DMS 273 treated with DMSO at 0.1 percent for 48 hours (cell line): Measurements from ENCODE around the gene PTGIS.

Source experiments
- DNase-seq: peaks from one replicate; lab custom pipeline; 2025; lab: John Stamatoyannopoulos, UW

Gene PTGIS

DNA sequence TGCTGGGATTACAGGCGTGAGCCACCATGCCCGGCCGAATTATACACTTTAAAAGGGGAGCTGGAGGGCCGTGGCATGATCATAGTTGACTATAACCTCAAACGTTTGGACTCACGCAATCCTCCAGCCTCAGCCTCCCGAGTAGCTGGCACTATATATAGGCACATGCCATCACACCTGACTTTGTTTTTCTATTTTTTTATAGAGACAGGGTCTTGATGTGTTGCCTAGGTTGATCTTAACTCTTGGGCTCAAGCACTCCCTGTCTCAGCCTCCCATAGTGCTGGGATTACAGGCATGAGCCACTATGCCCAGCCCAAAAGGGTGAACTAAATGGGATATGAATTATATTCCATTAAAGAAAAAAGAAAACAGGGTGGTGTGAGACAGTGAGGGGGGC, 7.8 kb downstream of the PTGIS start:
- DNase-seq, result no peak

DNA sequence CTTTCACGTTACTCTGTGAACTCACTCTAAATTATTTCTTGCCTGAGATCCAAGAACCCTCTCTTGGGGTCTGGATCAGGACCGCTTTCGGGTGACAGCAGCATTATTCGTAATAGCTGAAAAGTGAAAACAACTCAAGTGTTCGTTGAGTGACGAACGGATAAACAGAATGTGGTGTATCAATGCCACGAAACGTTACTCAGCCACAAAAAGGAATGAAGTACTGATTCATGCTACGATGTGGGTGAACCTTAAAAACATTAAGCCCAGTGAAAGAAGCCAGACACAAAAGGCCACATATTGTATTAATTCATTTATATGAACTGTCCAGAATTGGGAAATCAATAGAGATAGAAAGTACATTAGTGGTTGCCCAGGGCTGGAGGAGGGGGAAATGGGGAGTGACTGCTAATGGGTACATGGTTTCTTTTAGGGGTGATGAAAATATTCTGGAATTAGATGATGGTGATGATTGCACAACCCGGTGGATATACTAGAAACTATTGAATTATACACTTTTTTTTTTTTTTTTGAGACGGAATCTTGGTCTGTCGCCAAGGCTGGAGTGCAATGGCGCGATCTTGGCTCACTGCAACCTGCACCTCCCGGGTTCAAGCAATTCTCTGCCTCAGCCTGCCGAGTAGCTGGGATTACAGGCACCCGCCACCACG, 8.4 kb downstream of the PTGIS start:
- DNase-seq, result no peak

DNA sequence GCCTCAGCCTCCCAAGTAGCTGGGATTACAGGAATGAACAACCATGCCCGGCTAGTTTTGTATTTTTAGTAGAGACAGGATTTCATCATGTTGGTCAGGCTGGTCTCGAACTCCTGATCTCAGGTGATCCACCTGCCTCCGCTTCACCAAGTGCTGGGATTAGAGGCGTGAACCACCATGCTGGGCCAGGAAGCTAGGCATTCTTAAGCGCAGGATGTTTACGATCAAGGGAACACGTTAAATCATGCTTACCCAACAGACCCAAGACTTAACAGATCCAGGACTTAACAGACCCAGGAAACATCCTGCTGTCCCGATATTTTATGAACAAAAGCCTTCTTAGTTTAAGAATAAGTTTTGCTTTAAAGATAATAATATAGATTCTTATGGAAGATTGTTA, 9.1 kb downstream of the PTGIS start:
- no peak for DNase-seq

DNA sequence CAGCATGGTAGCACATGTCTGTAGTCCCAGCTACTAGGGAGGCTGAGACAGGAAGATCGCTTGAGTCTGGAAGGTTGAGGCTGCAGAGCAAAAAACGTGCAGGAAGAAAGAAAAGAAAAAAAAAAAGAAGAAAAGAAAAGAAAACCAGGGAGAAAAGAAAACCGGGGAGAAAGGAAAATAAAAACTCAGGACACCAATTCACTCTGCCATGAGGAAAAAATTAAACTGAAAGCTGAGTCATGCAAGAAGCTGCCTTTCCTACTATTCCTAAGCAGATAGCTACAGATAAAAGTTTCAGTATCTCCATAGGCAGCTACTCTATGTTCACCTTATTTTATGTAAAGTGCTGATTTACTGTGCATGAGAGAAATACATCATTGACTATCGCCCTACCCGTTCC, 10.5 kb downstream of the PTGIS start:
- DNase-seq, result no peak

DNA sequence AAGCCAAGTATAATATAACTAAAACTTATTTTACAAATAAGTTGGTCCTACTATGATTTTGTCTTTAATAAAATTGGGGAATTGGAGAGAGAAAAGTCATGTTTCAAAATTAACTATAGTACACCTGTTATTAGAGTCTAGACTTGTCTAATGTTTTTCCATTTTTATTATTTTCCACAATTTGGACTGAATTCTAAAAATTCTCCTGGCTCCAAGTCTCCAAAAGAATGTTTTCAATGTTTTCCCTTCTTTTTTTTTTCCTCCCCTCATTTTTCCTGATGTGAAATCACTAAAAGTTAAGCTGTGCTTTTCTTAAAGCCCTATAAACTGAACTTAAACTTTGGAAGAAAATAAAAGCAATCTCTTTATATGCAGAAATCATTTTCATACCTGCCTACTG, 11.3 kb downstream of the PTGIS start:
- no peak for DNase-seq

DNA sequence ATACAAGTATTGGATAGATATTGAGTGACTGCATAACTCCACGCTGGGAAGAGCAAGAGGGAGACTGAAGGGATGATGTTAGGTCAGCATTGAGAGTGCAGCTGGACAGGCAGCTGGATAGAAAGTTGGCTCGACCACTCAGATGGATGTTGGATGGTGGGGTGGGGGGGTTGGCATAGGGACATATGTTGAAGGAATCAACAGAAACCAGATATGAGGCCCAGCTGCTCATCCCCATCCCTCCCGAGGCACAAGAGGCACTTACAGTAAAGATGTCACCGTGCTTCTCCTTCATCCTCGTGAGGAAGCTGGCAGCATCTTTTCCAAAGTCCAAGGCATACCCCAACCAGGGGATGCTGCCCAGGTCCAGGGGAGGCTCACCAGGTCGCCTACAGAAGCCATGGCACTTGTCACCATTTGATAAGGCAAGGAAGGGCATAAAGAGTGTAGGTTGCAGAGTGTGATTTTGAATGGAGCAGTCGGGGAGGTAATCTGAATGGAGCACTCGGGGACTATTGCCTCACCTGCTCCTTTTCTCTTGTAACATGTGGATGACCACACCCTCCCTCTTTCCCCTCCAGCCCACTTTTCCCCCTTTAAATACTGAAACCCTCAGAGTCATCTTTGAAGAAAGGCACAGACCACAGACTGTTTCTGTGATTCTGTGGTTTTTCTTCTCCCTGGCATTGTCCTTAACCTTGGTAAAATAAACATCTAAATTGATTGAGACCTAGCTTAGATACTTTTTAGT, 18.0 kb downstream of the PTGIS start:
- DNase-seq, result peak; percentile 36

DNA sequence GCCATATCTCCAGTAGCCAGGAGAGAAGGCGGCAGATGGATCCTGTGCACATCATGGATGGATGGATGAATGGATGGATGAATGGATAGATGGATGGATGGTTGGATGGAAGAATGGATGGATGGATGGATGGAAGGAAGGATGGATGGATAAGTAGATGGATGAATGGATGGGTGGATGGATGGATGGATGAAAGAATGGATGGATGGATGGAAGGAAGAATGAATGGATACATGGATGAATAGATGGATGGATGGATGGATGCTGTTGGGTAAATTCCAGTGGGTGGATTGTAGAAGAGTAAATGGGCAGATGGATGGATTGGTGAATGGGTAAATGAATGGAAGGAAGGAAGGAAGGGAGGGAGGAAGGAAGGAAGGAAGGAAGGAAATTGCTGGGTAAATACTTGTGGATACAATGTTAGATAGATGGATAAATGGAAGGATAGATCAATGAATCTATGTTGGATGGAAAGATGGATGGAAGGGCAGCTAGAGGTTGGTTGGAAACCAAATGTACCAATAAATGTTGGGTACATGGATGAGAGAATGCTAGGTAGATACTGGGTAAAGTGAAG, 19.5 kb downstream of the PTGIS start:
- no peak for DNase-seq

DNA sequence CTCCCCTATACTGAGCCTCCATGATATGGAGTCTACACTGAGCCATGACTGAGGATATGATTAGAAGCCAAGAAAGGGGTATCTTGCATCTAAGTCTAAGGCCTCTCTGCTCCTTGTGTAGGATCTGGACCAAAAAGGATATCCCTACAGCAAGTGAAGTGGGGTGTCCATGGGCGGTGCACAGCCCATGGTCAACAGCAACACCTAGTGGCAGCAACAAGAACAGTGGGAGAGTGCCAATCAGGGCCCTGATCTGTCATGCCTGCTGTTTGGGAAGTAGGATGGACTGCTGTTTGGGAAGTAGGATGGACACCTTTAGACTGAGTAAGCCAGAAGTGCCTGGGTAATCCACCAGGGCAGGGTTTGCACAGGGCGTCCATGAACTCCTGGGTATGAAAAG, 22.4 kb downstream of the PTGIS start:
- DNase-seq, result no peak

DNA sequence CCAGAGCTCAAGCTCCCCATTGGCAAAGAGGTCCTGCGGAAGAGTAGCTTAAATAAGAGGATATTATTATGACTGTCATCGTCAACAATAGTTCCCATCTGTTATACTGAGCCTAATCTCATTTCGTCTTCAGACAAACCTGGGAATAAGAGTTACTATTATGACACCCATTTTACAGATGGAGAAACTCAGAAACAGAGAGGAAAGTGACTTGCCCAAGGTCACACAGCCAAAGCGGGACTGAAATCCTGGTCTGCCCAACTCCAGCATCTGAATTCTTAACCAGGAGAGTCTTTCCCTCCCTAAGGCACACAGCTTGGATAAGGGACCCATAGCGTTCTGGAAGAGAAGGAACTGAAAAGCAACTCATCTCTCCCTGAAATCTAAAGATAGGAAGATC, 23.4 kb downstream of the PTGIS start:
- no peak for DNase-seq

- DNase-seq, result no peak
These were observed 24.0 kb downstream of the PTGIS start for GRCh38 chr20:49543858-49544437.

DNA sequence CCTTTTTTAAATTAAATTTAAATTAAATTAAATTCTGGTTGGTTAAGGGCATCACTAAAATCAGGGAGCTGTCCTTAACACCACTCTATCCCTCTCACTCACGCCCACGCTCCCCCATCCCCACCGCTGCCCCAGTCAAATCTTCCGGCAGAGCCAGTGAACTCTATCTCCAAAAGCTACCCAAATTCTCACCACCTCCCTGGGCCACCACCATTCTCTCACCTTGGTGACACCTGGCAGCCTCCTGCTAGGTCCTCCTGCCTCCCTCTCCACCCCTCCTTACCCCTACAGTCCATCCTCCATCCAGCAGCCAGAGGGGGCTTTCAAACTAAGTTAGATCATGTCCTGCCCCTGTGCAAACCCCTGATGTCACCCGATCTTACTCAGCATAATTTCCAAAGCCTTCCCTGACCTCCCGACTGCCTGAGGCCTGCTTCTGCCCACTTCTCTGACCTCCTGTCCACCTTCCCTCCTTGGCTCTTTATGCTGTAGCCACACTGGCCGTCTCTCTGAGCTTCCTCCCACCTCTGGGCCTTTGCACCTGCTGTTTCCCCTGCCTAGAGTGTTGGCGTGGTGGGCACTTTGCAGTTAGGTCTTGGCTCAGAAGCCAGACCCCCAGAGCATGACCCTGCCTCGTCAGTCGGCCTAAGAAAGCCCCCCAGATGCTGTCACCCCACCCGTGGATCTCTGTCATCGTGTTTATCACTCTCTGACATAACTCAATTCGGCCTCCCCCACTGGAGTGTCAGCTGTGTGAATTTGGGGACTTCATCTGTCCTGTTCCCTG, 24.7 kb downstream of the PTGIS start:
- DNase-seq, result no peak

DNA sequence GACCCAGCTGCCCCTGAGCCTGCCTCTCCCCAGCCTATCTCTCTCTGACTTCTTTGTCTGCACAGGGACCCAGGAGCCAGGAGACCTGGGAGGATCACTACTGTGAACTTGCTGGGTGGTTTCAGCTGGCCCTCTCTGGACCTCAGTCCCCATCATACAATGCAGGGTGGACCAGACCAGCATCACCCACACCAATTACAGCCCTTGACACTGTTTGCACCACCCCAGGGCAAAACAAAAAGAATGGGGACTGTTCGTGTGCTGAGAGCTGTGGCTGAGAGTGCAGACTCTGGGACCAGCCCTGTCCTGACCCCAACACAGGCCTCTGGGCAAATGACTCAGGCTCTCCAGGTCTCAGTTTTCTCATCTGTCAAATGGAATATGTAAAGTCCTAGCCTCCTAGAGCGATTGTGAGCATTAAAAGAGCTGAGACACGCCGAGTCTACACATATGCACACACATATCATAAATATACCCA, 25.4 kb downstream of the PTGIS start:
- no peak for DNase-seq

DNA sequence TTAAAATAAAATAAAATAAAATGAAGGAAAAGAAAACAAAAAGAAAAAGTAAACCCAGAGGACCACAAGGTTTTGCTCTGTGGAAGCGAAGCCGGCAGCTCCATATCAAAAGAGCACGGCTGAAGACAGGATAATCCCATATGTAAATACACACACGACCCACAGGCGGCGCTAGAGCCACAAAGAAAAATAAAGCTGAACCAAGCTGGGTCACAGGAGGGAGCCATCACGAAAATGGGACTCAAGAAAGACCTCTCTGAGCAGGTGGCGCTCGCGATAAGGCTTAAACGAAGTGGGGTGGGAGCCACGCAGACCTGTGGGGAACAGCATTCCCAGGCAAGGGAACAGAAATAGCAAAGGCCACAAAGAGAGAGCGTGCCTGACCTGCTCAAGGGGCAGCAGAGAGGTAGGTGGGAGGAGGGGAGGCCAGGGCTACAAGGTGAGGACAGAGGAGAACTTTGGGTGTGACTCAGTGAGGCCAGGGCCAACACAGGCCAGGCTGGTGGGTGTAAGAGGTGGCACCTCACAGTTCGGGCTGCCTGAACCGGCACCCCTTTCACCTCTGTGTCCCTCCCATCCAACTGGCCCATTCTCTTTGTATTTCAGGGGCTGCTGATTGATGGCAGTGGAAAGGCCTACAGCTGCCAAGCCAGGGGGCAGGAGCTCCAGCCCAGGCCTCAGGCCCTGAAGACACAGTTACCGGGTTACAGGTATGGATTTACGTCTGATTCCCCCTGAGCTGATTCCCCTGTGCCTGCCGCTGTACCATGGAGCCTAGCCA, 26.0 kb downstream of the PTGIS start:
- DNase-seq, result peak; percentile 37

- DNase-seq, result no peak
These were observed 27.1 kb downstream of the PTGIS start for GRCh38 chr20:49540687-49541435.

DNA sequence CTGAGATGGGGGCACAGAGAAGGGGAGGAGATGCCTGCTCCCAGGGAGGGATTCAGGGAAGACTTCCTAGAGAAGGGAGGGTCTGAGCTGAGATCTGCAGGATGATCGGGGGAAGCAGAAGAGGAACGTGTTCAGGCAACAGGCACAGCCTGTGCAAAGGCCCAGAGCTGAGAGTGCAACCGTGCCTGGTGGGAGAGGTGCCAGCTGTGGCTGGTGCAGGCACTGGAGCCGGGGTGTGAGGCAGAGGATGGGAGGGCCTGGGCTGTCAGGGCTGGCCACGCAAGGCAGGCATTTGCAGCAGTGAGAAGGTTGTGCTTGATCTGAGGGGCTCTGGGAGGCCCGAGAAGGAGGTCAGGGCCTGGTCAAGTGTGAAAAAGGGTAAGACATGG, 27.7 kb downstream of the PTGIS start:
- DNase-seq, result no peak

DNA sequence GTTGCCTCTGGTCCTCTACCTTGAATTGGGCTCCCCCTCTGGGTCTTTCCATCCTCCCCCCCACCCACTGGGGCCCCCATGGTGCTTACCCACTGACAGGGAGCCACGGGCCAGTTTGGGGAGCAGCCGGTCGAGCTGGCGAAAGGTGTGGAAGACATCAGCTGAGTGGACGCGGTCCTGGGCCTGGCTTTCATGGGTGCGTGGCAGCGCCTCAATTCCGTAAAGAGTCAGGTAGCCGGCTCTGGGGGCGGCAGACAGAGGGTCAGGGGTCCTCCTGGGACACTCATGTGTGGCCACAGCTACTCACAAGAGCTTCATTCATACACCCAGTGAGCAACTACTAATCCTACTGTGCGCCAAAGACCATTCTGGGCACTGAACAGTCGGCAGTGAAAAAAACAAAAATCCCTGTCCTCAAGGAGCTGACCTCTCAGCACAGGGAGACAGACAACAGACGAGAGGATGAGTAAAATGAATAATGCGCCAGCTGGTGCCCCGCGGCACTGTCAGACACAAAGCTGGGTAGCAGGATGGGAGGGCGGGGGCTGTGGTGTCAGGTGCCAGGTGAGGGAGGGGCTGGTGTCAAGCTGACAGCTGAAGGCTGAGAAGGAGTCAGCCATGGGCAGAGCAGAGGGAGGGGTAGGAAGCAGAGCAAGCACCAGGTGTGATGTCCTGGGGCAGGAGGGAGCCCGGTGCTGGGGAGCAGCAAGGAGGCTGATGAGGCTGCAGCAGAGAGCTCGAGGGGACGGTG, 28.3 kb downstream of the PTGIS start:
- DNase-seq, result no peak

DNA sequence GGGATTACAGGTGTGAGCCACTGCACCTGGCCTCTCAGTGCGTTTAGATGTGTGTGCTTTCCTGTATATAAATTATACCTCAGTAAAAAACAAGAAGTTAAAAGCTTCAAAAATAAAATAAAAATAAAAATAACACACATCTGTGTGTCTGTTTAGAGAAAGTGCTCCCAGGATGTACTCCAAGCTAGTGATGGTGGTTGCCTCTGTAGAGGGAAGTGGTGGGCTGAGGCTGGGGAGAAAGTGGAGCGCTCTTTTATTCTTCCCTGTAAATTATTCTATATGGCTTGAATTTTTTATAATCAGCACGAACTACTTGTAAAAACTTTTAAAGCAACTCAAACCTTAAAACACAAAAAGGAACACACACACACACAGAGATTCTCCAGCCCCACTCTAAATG, 29.0 kb downstream of the PTGIS start:
- DNase-seq, result no peak

GRCh38 chr20:49534255-49534712, 33.7 kb downstream of the PTGIS start:
- DNase-seq, result peak; percentile 26

GRCh38 chr20:49532285-49532946, 35.5 kb downstream of the PTGIS start:
- DNase-seq, result no peak
